PC-9 (cell line): ENCODE measurements around the gene TSPEAR.

Source experiments
- EZH2 ChIP-seq: fragments of 200-600 bp; sonication (generic); IDR thresholded peaks from 2 replicates; pipeline ENCODE4 v1.8.0; 2017; ENCODE audit warnings: antibody characterized with exemption, low read depth
- TF ChIP-seq, protein P1 (sequence below): fragments of 200-600 bp; sonication (generic); conservative IDR thresholded peaks from 2 replicates; pipeline ENCODE4 v1.6.1; 2017; ENCODE audit warnings: mixed run types, antibody characterized with exemption, mild to moderate bottlenecking, moderate library complexity

- TF ChIP-seq, protein P1, sequence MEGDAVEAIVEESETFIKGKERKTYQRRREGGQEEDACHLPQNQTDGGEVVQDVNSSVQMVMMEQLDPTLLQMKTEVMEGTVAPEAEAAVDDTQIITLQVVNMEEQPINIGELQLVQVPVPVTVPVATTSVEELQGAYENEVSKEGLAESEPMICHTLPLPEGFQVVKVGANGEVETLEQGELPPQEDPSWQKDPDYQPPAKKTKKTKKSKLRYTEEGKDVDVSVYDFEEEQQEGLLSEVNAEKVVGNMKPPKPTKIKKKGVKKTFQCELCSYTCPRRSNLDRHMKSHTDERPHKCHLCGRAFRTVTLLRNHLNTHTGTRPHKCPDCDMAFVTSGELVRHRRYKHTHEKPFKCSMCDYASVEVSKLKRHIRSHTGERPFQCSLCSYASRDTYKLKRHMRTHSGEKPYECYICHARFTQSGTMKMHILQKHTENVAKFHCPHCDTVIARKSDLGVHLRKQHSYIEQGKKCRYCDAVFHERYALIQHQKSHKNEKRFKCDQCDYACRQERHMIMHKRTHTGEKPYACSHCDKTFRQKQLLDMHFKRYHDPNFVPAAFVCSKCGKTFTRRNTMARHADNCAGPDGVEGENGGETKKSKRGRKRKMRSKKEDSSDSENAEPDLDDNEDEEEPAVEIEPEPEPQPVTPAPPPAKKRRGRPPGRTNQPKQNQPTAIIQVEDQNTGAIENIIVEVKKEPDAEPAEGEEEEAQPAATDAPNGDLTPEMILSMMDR, result no peak
- no peak for TF ChIP-seq EZH2
Measured at GRCh38 chr21:44527156-44527982, 184.0 kb downstream of the TSPEAR start.
